VCaP (cell line): ENCODE results near the gene ANKRD33B.

Experiments
- H3K27ac ChIP-seq: fragments of 450-650 bp; 2 replicates; pipeline ENCODE4 v1.5.1; 2017
- TF ChIP-seq, protein P1 (sequence below): fragments of 450-650 bp; conservative IDR thresholded peaks from 2 replicates; pipeline ENCODE4 v1.5.1; 2017; ENCODE audit warnings: mild to moderate bottlenecking, moderate library complexity

ANKRD33B gene

GRCh38 chr5:10690460-10691440 lies 126.9 kb downstream of the ANKRD33B start:
- H3K27ac ChIP-seq = no peak overlapping the region
- TF ChIP-seq, protein P1, sequence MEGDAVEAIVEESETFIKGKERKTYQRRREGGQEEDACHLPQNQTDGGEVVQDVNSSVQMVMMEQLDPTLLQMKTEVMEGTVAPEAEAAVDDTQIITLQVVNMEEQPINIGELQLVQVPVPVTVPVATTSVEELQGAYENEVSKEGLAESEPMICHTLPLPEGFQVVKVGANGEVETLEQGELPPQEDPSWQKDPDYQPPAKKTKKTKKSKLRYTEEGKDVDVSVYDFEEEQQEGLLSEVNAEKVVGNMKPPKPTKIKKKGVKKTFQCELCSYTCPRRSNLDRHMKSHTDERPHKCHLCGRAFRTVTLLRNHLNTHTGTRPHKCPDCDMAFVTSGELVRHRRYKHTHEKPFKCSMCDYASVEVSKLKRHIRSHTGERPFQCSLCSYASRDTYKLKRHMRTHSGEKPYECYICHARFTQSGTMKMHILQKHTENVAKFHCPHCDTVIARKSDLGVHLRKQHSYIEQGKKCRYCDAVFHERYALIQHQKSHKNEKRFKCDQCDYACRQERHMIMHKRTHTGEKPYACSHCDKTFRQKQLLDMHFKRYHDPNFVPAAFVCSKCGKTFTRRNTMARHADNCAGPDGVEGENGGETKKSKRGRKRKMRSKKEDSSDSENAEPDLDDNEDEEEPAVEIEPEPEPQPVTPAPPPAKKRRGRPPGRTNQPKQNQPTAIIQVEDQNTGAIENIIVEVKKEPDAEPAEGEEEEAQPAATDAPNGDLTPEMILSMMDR = no peak

DNA sequence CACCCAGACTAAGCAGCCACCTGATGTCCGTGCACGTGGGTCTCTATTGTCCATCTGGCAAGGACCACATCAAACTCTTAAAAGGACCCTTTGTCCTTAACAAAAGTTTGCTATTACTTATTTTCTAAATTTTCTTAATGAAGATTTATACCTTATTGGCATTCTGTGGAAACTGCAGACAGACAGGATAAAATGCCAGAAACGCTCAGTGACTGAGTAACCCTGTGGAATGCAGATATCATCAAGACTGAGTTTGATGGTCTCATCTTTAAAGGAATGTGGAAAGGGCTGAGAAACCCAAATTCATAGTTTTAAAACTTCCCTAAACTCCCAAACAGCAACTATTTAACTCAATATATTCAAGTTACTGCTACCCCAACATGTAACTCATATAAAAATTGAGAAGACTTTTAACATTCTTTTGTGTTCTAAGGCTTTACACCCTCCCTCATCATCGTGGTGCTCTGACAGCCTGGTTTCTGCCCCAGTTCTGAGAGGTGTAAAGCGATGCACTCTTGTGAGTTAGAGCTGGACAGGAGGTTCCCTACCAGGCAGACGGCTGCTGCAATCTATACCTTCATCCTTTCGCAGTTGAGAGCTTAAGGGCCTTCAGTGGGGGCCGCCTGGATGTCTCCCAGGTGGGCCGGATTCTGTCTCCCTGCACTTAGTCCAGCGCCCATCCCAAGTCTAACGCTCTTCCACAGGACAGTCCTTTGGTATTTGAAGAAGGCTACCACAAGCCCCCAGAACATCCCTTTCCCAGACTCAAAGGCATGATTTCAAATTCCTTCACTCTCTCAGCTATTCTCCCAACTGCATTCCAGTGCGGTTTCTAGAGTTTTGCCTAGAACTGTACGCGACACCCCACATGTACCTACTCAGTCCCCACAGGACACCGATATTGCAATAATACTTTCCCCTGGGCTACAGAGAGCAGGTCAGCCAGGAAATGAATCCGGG lies 128.2 kb downstream of the ANKRD33B start:
- TF ChIP-seq, protein P1 = no peak

DNA sequence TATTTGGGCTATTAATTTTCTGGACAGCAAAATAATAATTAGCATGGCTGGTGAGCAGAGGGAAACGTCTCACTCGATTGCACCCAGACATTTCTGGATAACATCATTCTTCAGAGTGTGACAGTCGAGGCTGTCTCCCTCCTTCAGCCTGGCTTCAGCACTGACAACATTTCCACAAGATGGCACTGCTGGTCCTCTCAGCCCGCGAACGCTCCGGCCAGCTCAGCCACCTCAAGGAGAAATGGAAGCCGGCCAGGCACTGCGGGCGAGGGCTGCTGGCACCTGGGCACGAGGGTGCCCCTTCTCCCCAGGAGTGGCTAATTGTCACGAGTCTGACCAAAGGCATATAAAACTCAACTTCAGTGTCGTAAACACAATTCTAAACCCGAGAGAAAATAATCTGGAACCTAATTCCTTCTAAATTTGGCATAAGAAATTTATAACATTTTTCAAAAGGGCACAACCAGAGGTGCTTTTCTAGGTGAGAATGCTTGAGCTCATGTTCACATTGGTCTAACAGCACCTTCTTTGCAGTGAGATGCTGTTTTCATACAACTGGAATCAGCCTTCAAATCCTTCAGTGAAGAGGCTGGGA lies 131.3 kb downstream of the ANKRD33B start:
- H3K27ac ChIP-seq = peak overlapping the region; percentile 52; the same call in 1 of the 2 replicates
- TF ChIP-seq, protein P1 = peak; percentile 98

More for the DNA sequence above, 128.2 kb downstream of the ANKRD33B start:
- no peak overlapping the region for H3K27ac ChIP-seq

DNA sequence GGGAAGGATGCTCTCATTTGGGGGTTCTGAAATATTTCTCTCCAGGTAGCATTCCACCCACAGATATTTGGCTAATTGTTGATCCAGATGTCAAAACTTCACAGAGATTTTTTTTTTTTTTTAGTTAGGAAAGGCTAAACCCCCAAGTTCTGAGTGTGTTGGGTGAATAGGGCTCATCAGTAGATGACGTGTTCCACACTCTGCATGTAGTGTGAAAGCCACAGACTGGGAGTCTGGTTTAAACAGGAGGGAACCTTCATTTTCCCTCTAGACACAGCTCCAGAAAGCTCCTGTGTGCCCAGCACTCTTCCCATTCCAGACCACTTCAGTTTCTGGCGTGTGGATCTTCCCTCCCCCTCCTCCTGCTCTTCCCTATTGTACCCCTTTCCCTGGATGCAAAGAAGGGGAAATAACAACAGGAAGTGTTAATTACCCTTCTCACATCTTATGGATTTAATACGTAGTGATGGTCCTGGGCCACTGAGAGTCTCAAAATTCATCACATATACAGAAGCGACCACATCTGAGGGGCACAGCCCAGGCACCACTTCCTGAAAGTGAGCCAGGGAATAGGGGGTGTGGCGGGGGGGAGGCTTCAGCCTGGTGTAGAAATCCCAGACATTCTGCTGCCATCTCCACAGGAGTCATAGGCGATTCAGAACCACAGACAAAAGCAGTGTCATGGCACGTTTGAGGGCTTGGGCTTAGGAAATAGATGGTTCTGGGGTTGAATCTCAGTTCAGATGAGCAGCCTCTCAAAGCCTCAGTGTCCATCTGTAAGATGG lies 132.1 kb downstream of the ANKRD33B start:
- peak overlapping the region; percentile 52; the same call in 1 of the 2 replicates for H3K27ac ChIP-seq
- TF ChIP-seq, protein P1 = no peak

DNA sequence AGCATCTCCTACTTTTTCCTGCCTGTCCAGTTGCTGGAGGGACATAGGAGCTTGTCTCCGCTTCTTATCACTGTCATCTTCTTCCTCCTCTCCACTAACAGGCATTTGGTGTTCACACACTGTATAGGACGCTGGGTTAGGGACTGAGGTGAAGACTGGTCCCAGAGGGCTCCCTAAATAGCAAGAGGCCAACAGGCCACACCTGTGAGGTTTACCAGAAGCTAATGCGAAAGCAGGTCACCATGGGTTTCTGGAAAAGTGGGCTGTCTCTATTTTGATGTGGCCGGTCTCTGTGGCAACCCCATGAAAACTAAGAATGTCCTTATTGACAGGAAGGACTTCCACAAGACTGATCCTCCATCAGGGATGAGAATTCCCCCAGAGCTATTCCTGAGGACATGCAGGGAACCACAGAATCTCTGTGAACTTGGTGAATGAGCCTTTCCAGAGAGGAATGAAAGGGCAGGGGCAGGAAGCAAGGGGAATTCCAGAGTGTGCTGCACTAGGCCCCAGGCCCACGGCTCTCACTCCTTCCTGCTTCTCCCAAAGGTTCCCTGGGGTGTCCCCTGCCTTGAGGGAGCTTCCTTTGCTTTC lies 135.5 kb downstream of the ANKRD33B start:
- TF ChIP-seq, protein P1 = no peak
- peak overlapping the region; percentile 94; the same call in 1 of the 2 replicates for H3K27ac ChIP-seq

GRCh38 chr5:10699987-10700386 lies 136.1 kb downstream of the ANKRD33B start:
- peak overlapping the region; percentile 94; the same call in 1 of the 2 replicates for H3K27ac ChIP-seq
- TF ChIP-seq, protein P1 = no peak
